IMR-90 (cell line): ENCODE results near the gene POLR2F. TPM values are rescaled to one million over a fixed set of nuclear protein-coding genes. Genes with fewer than 3 reads are reported as not detected.

ENCODE experiments used
- ATAC-seq: fragments of 200-7000 bp; cut with Tn5 transposase; 2 replicates; pipeline ENCODE4 v1.9.1; 2020; ENCODE audit warnings: low read depth, mild to moderate bottlenecking, moderate library complexity
- BruUV-seq: library from RNA; stranded (reverse); fragments of 400-500 nt; replicated peaks from 2 replicates; lab custom pipeline; 2021; lab: Mats Ljungman, UMichigan
- CTCF ChIA-PET: fragments of 300-600 bp; formaldehyde crosslinking; extraction: SDS; loops from one replicate; lab custom pipeline; 2021; ENCODE audit warnings: antibody characterized with exemption; lab: Yijun Ruan, JAX
- POLR2A ChIA-PET: fragments of 300-600 bp; sonication (Branson Sonifier 250); formaldehyde crosslinking; loops from one replicate; lab custom pipeline; 2022; ENCODE audit warnings: antibody characterized with exemption; ENCODE audit not compliant: unreplicated experiment; lab: Charles Lee
- DNase-seq: peaks from one replicate; pipeline ENCODE4 v3.0.0; 2013
- H2AFZ ChIP-seq: replicated peaks from 2 replicates; pipeline ENCODE3; 2013; ENCODE audit warnings: low read length, mild to moderate bottlenecking; ENCODE audit not compliant: poor library complexity
- H2AK5ac ChIP-seq: 2 replicates; pipeline ENCODE4 v1.6.1; 2013; ENCODE audit warnings: low read depth, low read length, inconsistent platforms
- H2AK9ac ChIP-seq: replicated peaks from 2 replicates; pipeline ENCODE3; 2013; ENCODE audit warnings: mild to moderate bottlenecking, low read depth, low read length, moderate library complexity; ENCODE audit not compliant: poor library complexity
- H2BK120ac ChIP-seq: 2 replicates; pipeline ENCODE4 v1.6.1; 2013; ENCODE audit warnings: low read depth, low read length, inconsistent platforms
- H2BK15ac ChIP-seq: 3 replicates; pipeline ENCODE4 v1.6.1; 2013; ENCODE audit warnings: low read depth, low read length, inconsistent platforms
- H2BK20ac ChIP-seq: 2 replicates; pipeline ENCODE4 v1.6.1; 2013; ENCODE audit warnings: low read depth, mild to moderate bottlenecking, inconsistent platforms, low read length, moderate library complexity
- H2BK5ac ChIP-seq: 2 replicates; pipeline ENCODE4 v1.6.1; 2013; ENCODE audit warnings: mild to moderate bottlenecking, low read depth, low read length, inconsistent platforms; ENCODE audit not compliant: poor library complexity, severe bottlenecking
- H3K14ac ChIP-seq: replicated peaks from 2 replicates; pipeline ENCODE4 v1.6.1; 2013; ENCODE audit warnings: low read depth, low read length, inconsistent platforms
- H3K18ac ChIP-seq: 2 replicates; pipeline ENCODE4 v1.6.1; 2013; ENCODE audit warnings: low read depth, low read length, control low read depth
- H3K23ac ChIP-seq: 2 replicates; pipeline ENCODE4 v1.6.1; 2013; ENCODE audit warnings: low read depth, low read length, inconsistent platforms
- H3K27ac ChIP-seq: 2 replicates; pipeline ENCODE4 v1.5.1; 2013; ENCODE audit warnings: mild to moderate bottlenecking, control low read depth, low read length; ENCODE audit not compliant: insufficient read depth
- H3K27me3 ChIP-seq: 2 replicates; pipeline ENCODE4 v1.6.1; 2013; ENCODE audit warnings: low read length; ENCODE audit not compliant: control insufficient read depth, insufficient read depth
- H3K36me3 ChIP-seq: 2 replicates; pipeline ENCODE4 v1.6.1; 2013; ENCODE audit warnings: low read length, mixed read lengths; ENCODE audit not compliant: control insufficient read depth, insufficient read depth
- H3K4ac ChIP-seq: 2 replicates; pipeline ENCODE4 v1.6.1; 2013; ENCODE audit warnings: low read depth, low read length, inconsistent platforms
- H3K4me1 ChIP-seq: 2 replicates; pipeline ENCODE4 v1.6.1; 2013; ENCODE audit warnings: low read length, mixed read lengths; ENCODE audit not compliant: control insufficient read depth, insufficient read depth
- H3K4me2 ChIP-seq: 2 replicates; pipeline ENCODE4 v1.6.1; 2013; ENCODE audit warnings: low read depth, mild to moderate bottlenecking, control low read depth, low read length, moderate library complexity
- H3K4me3 ChIP-seq: 2 replicates; pipeline ENCODE4 v1.5.1; 2013; ENCODE audit warnings: low read depth, mild to moderate bottlenecking, control low read depth, low read length, moderate library complexity; ENCODE audit not compliant: insufficient read depth
- H3K56ac ChIP-seq: 2 replicates; pipeline ENCODE4 v1.6.1; 2013; ENCODE audit warnings: low read length, inconsistent platforms; ENCODE audit not compliant: insufficient read depth; ENCODE audit errors: extremely low read depth
- H3K79me1 ChIP-seq, 2 experiments: 2 replicates each; pipeline ENCODE4 v1.6.1; 2013; ENCODE audit warnings: low read length in 2 of 2, inconsistent platforms in 1 of 2, low read depth in 1 of 2
- H3K9ac ChIP-seq: 2 replicates; pipeline ENCODE4 v1.6.1; 2013; ENCODE audit warnings: low read depth, low read length, control low read depth
- H3K9me1 ChIP-seq: 2 replicates; pipeline ENCODE4 v1.6.1; 2013; ENCODE audit warnings: low read length, inconsistent platforms; ENCODE audit not compliant: insufficient read depth
- H3K9me3 ChIP-seq: 2 replicates; pipeline ENCODE4 v1.6.1; 2013; ENCODE audit warnings: low read length; ENCODE audit not compliant: control insufficient read depth, insufficient read depth
- H4K20me1 ChIP-seq: 2 replicates; pipeline ENCODE4 v1.6.1; 2013; ENCODE audit warnings: low read length, inconsistent platforms; ENCODE audit not compliant: insufficient read depth
- H4K5ac ChIP-seq: 2 replicates; pipeline ENCODE4 v1.6.1; 2013; ENCODE audit warnings: mild to moderate bottlenecking, low read depth, low read length, control low read depth
- H4K8ac ChIP-seq, 2 experiments: 2 replicates each; pipeline ENCODE4 v1.6.1; 2013; ENCODE audit warnings: low read depth in 2 of 2, low read length in 2 of 2, control low read depth in 1 of 2, inconsistent platforms in 1 of 2
- H4K91ac ChIP-seq: 2 replicates; pipeline ENCODE4 v1.6.1; 2013; ENCODE audit warnings: low read depth, low read length, inconsistent platforms; ENCODE audit not compliant: insufficient read depth
- BHLHE40 ChIP-seq: fragments of 150-350 bp; IDR thresholded peaks from 2 replicates; pipeline ENCODE4 v1.6.1; 2016; ENCODE audit warnings: mild to moderate bottlenecking, low read depth, low read length
- FOS ChIP-seq: fragments of 150-350 bp; IDR thresholded peaks from 2 replicates; pipeline ENCODE4 v1.6.1; 2016; ENCODE audit warnings: low read depth, low read length
- MAFK ChIP-seq: IDR thresholded peaks from 2 replicates; pipeline ENCODE4 v1.6.1; 2012; ENCODE audit warnings: low read depth, low read length, improper control_type of control experiment
- RAD21 ChIP-seq: IDR thresholded peaks from 2 replicates; pipeline ENCODE4 v1.6.1; 2012; ENCODE audit warnings: low read length, improper control_type of control experiment
- RFX5 ChIP-seq: IDR thresholded peaks from 2 replicates; pipeline ENCODE4 v1.8.0; 2012; ENCODE audit warnings: low read depth, mild to moderate bottlenecking, low read length, moderate library complexity
- WGBS, 2 experiments: methylation state at CpG; one replicate each; pipeline versions ENCODE4 v1.1.5 to v1.1.7; 2013; ENCODE audit warnings: missing lambda C conversion rate in 2 of 2; ENCODE audit not compliant: insufficient read length in 1 of 2; ENCODE audit errors: extremely low coverage in 2 of 2; 5-methylcytosine and 5-hydroxymethylcytosine counted together
- dilution Hi-C: fragments of 300-500 bp; cut with HindIII; formaldehyde crosslinking; loops from one replicate; pipeline ENCODE4 v1.14.3; 2018; ENCODE audit warnings: low sequenced_read_pairs; ENCODE audit not compliant: unreplicated experiment
- in situ Hi-C: fragments of 300-500 bp; cut with MboI; formaldehyde crosslinking; loops from 3 replicates; pipeline ENCODE4 v1.14.3; 2019; ENCODE audit warnings: low sequenced_read_pairs, inconsistent platforms, mixed read lengths
- intact Hi-C: fragments of 100-400 bp; cut with micrococcal nuclease; formaldehyde crosslinking; loops from 2 replicates; pipeline ENCODE4 v1.10.0; 2022
- polyA plus RNA-seq, 3 experiments: library from polyadenylated mRNA; depleted of rRNA; stranded (reverse); fragments of >200 nt; gene quantifications; 2 replicates each; pipeline ENCODE4 v1.2.3, GENCODE V29; 2012; ENCODE audit warnings: low replicate concordance in 1 of 3
- total RNA-seq: library from RNA; depleted of rRNA; stranded (reverse); fragments of >200 nt; gene quantifications from 2 replicates; pipeline ENCODE4 v1.2.3, GENCODE V29; 2012
- TF ChIP-seq, protein P1 (sequence below): fragments of 150-350 bp; IDR thresholded peaks from 2 replicates; pipeline ENCODE4 v1.6.1; 2017; ENCODE audit warnings: mild to moderate bottlenecking, antibody characterized with exemption, low read length, low read depth

Gene POLR2F
- total and polyA plus RNA-seq, 2 of the 4 experiments (the other 2 are of a cell fraction): 26.0 to 147 TPM

DNA sequence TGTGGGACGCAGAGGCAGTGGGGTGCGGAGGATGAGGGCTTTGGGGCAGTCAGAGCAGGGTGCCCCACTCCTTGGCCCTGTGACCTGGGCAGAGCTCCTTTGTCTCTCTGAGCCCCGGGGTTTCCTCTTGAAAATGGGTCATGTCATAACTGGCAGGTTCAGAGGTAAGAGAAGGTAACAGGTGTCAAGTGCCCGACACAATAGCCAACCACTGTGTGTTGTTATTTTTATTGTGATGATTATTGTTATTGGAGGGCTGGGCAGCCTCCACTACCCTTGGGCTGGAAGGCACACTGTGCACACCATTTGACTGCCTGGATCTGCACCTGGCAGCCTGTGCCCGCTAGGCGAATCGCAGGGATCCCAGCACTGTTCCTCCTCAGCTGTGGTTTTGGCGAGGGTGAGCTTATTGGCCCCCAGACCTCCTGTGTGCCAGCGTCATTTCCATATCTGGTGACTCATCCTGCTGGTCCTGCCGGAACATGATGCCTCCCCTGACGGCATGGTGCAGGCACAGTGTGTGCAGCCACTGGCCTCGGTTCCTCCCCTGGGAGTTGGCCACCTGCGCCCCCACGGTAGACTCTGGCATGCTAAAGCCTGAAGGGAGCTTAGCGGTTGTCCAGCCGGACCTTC is 46.3 kb downstream of the POLR2F start:
- Histone ChIP-seq H3K14ac (no peak overlapping the region), H4K5ac (no peak overlapping the region), H2AK9ac (no peak overlapping the region), H3K36me3 (no peaks in the 10 kb centered on the region), H3K18ac (no peak overlapping the region), H3K4me2 (no peak overlapping the region), H3K9me3 (no peaks in the 10 kb centered on the region), H2BK15ac (no peak overlapping the region), H4K91ac (no peak overlapping the region), H3K27me3 (peaks cover 12% of the 10 kb centered on the region; the same call in 1 of the 2 replicates), H2BK20ac (no peak overlapping the region), H4K8ac (no peak overlapping the region), H3K4me1 (peaks cover 3% of the 10 kb centered on the region; the same call in 1 of the 2 replicates), H2BK120ac (no peak overlapping the region), H3K4me3 (no peak overlapping the region), H3K23ac (no peak overlapping the region), H3K27ac (no peak overlapping the region), H3K79me1 (no peaks in the 10 kb centered on the region), H2BK5ac (no peak overlapping the region), H3K4ac (no peak overlapping the region), H3K56ac (no peak overlapping the region), H2AFZ (no peak overlapping the region), H2AK5ac (no peak overlapping the region), H3K9ac (no peak overlapping the region), H4K20me1 (no peaks in the 10 kb centered on the region), H3K9me1 (peaks cover 3% of the 10 kb centered on the region; the same call in 1 of the 2 replicates)
- TF ChIP-seq RFX5 (no peak), MAFK (no peak), RAD21 (no peak), BHLHE40 (no peak), FOS (0 out of 2 replicates have a peak, but pooled peaks have one; percentile 42)
- TF ChIP-seq, protein P1, sequence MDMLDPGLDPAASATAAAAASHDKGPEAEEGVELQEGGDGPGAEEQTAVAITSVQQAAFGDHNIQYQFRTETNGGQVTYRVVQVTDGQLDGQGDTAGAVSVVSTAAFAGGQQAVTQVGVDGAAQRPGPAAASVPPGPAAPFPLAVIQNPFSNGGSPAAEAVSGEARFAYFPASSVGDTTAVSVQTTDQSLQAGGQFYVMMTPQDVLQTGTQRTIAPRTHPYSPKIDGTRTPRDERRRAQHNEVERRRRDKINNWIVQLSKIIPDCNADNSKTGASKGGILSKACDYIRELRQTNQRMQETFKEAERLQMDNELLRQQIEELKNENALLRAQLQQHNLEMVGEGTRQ: no peak
- in situ Hi-C loops (no loop called here), intact Hi-C loops (no loop called here), dilution Hi-C loops (no loop called here)
- POLR2A ChIA-PET: no interaction called here
- WGBS, 2 experiments: 67% methylated on average over 5 of the region's 16 CpGs; no CpG with 5 or more reads in 1 of the 2 experiments
- ATAC-seq (peak; percentile 58), DNase-seq (peak; percentile 61)
- CTCF ChIA-PET: no interaction called here
- no TSS peak for BruUV-seq
